Prostate gland (tissue), 2 donors: Measurements from ENCODE around the gene SHROOM2. TPM values are rescaled to one million over a fixed set of nuclear protein-coding genes. Genes with fewer than 3 reads are reported as not detected.

Source experiments
- DNase-seq: peaks from one replicate; pipeline ENCODE4 v3.0.0-alpha.2; 2019; ENCODE audit warnings: low spot score
- H3K27ac ChIP-seq, 2 donors: fragments of 200-600 bp; sonication (generic); 2 replicates each; pipeline ENCODE4 v1.5.1; 2017 to 2019
- H3K27me3 ChIP-seq: fragments of 200-600 bp; sonication (generic); replicated peaks from 2 replicates; pipeline ENCODE4 v1.5.1; 2019; ENCODE audit not compliant: insufficient read depth
- H3K36me3 ChIP-seq, 2 donors: fragments of 200-600 bp; sonication (generic); 1 replicate in 1 of 2; 2 replicates in 1 of 2; pipeline versions ENCODE4 v1.5.1 to v1.8.1; 2017 to 2019
- H3K4me1 ChIP-seq: fragments of 200-600 bp; sonication (generic); replicated peaks from 2 replicates; pipeline ENCODE4 v1.5.1; 2019
- H3K4me3 ChIP-seq, 2 donors: fragments of 200-600 bp; sonication (generic); 2 replicates each; pipeline ENCODE4 v1.5.1; 2017 to 2019
- H3K9me3 ChIP-seq: fragments of 200-600 bp; sonication (generic); 2 replicates; pipeline ENCODE4 v1.5.1; 2017
- CTCF ChIP-seq, 4 experiments: fragments of 200-600 bp in 2 of 4; fragments of 450-650 bp in 2 of 4; sonication (generic) in 2 of 4; IDR thresholded peaks; 1 replicate in 3 of 4; 2 replicates in 1 of 4; pipeline ENCODE4 v1.5.1; 2016 to 2019; ENCODE audit warnings: antibody characterized with exemption in 4 of 4, mild to moderate bottlenecking in 2 of 4, moderate library complexity in 2 of 4
- POLR2A ChIP-seq: fragments of 450-650 bp; IDR thresholded peaks from one replicate; pipeline ENCODE4 v1.6.1; 2016; ENCODE audit warnings: antibody characterized with exemption, mild to moderate bottlenecking
- POLR2AphosphoS5 ChIP-seq: sonication (generic); formaldehyde crosslinking; IDR thresholded peaks from one replicate; pipeline ENCODE4 v1.6.1; 2017; ENCODE audit warnings: antibody characterized with exemption
- WGBS: methylation state at CpG from one replicate; pipeline ENCODE4 v1.1.5; 2018; 5-methylcytosine and 5-hydroxymethylcytosine counted together
- intact Hi-C: fragments of 100-400 bp; cut with DNase I; formaldehyde crosslinking; loops from one replicate; pipeline ENCODE4 v1.14.2; 2022
- total RNA-seq, 2 donors: library from RNA; depleted of rRNA; stranded (reverse); fragments of >200 nt; gene quantifications; one replicate each; pipeline ENCODE4 v1.1.0, GENCODE V29; 2016

Gene SHROOM2
- total RNA-seq, 2 donors from 2014 or later, result 36.8 to 71.3 TPM

DNA sequence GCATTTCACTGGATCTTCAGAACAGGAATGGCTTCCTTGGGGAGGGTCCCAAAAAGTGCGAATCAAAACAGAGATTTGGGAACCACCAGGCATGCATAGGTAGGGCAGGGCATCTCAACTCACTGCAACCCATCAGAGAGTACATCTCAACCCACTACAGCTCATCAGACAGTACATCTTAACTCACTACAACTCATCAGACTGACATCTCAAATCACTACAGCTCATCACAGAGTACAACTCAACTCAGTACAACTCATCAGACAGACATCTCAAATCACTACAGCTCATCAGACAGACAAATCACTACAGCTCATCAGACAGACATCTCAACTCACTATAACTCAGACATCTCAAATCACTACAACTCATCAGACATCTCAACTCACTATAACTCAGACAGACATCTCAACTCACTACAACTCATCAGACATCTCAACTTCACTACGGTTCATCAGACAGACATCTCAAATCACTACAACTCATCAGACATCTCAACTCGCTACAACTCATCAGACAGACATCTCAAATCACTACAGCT, 133.5 kb downstream of the SHROOM2 start:
- TF ChIP-seq POLR2AphosphoS5, result no peak
- TF ChIP-seq CTCF (IDR thresholded peaks at IDR 0.05), result no peak
- TF ChIP-seq POLR2A, result no peak
- H3K27ac ChIP-seq, result no peak overlapping the region

DNA sequence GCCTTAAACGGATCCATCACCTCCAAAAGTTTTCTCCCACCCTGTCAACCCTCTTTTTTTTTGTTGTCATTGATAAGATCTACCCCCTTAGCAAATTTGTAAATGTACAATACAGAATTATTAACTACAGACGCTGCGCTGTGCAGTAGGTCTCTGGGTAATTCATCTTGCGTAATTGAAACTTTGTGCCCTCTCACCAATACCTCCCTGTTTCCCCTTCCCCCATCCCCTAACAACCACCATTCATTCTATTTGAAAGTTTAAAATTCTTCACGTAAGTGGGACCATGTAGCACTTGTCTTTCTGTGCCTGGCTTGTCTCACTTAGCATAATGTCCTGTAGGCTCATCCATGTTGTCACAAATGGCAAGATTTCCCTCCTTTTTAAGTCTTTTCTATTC, 135.2 kb downstream of the SHROOM2 start:
- DNase-seq, result no peak
- Histone ChIP-seq H3K4me3 (no peak overlapping the region), H3K36me3 (no peaks in the 10 kb centered on the region), H3K9me3 (no peaks in the 10 kb centered on the region), H3K4me1 (no peaks in the 10 kb centered on the region), H3K27me3 (no peaks in the 10 kb centered on the region), H3K27ac (no peak overlapping the region)
- TF ChIP-seq CTCF (IDR thresholded peaks at IDR 0.05) (no peak), POLR2A (no peak), POLR2AphosphoS5 (no peak)
- WGBS, result 81% methylated on average over 5 of the region's 5 CpGs
- intact Hi-C loops, result no loop called here

More for the DNA sequence above, 133.5 kb downstream of the SHROOM2 start:
- Histone ChIP-seq H3K9me3 (no peaks in the 10 kb centered on the region), H3K4me1 (no peaks in the 10 kb centered on the region), H3K36me3 (no peaks in the 10 kb centered on the region), H3K27me3 (no peaks in the 10 kb centered on the region), H3K4me3 (no peak overlapping the region)
- WGBS, result 80% methylated on average over 3 of the region's 3 CpGs
- DNase-seq, result no peak
- intact Hi-C loops, result no loop called here

DNA sequence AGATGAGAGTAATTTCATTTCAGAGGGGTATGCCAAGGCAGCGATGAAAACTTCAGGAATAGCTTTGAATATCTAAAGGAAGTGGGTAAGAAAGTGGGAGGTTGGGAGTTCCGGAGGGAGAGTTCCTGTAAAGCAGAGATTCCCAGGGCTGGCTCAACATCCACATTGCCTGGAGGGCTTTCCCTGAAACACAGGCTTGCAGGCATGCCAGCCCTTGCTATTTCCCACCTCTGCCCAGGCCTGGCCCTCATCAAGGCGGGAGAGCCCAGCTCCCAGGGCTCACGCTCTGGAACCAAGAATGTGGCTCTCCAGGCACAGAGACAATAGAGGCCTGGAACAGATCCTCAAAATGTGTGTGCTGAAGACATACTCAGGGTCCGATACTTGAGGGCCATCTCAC, 137.1 kb downstream of the SHROOM2 start:
- no peaks in the 10 kb centered on the region for H3K27me3 ChIP-seq
- no peak for DNase-seq
- TF ChIP-seq POLR2AphosphoS5, result no peak
- TF ChIP-seq CTCF (IDR thresholded peaks at IDR 0.05), result no peak
- no peak for TF ChIP-seq POLR2A
- intact Hi-C loops, result no loop called here
- no peak overlapping the region for H3K4me3 ChIP-seq
- no peaks in the 10 kb centered on the region for H3K4me1 ChIP-seq
- H3K9me3 ChIP-seq, result no peaks in the 10 kb centered on the region
- 47% methylated on average over 4 of the region's 5 CpGs for WGBS
- no peaks in the 10 kb centered on the region for H3K36me3 ChIP-seq
- no peak overlapping the region for H3K27ac ChIP-seq

DNA sequence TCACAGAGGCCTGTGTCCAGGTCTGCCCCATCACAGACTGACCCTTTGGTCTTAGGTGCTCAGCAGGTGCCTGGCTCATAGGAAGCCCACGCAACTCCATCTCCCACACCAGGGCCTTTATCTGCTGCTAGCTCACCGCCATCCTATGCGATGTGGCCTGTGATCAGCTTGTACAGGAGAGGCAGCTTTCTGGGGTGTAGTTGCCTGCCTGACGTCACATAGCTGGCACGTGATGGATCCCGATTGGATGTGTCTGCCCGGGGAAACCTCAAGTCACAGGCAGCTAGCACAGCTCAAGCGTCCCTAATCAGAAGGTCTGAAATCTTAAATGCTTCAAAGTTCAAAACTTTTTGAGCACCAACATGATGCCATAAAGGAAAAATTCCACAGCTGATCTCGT, 139.8 kb downstream of the SHROOM2 start:
- intact Hi-C loops, result no loop called here

More for the DNA sequence above, 139.8 kb downstream of the SHROOM2 start:
- Histone ChIP-seq H3K36me3 (no peaks in the 10 kb centered on the region), H3K27me3 (no peaks in the 10 kb centered on the region), H3K4me1 (no peaks in the 10 kb centered on the region), H3K9me3 (no peaks in the 10 kb centered on the region), H3K4me3 (no peak overlapping the region), H3K27ac (no peak overlapping the region)
- 97% methylated on average over 6 of the region's 9 CpGs for WGBS
- TF ChIP-seq POLR2AphosphoS5 (no peak), POLR2A (no peak), CTCF (IDR thresholded peaks at IDR 0.05) (no peak)
- DNase-seq, result no peak
